HG03378 (cell line): ENCODE measurements around the gene B3GNT4.
"Not testable (repeated sequence)": the region's sequence is repeated elsewhere in the genome, so short reads cannot be mapped to it uniquely, and the experiment has no call there.

ENCODE experiments used
- ATAC-seq: cut with Tn5 transposase; IDR thresholded peaks from one replicate; pipeline ENCODE4 v1.9.1; 2021; ENCODE audit warnings: mild to moderate bottlenecking, moderate library complexity; ENCODE audit not compliant: unreplicated experiment

The B3GNT4 gene

DNA sequence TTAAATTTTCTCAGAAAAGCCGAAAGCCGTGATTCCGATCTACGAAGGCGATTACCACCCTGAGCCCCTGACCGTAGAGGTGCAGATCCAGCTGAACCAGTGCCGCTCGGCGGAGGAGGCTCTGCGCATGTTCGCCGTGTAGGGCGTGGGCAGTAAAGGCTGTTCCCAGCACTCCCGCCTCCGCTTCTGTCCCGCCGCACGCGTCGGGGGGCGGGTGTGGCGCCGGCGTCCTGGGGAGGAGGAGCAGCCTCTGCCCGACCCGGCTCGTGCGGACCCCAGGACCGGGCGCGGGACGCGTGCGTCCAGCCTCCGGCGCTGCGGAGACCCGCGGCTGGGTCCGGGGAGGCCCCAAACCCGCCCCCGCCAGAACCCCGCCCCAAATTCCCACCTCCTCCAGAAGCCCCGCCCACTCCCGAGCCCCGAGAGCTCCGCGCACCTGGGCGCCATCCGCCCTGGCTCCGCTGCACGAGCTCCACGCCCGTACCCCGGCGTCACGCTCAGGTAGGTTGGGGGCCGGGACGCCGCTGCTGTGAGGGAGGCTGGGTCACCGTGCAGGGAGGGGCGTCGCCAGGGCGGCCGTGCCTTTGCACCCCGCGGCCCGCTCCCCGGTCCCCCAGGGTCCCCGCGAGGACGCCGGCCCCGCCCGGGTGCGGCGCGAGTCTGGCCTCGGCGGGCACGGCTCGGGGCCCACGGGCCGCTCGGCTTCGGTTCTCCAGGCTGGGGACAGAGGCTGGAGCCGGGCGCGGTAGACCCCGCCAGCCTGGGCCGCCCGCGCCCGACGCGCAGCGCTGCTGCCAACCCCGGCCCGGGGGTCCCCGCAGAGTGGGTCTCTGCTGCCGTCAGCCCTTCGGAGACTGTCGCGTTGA lies at the start of gene B3GNT4:
B3GNT4 (plus strand) TSS at position 409 of the 866 bp plus-strand sequence. CDS start 910 bp downstream, outside the sequence.
- ATAC-seq, result no peak

DNA sequence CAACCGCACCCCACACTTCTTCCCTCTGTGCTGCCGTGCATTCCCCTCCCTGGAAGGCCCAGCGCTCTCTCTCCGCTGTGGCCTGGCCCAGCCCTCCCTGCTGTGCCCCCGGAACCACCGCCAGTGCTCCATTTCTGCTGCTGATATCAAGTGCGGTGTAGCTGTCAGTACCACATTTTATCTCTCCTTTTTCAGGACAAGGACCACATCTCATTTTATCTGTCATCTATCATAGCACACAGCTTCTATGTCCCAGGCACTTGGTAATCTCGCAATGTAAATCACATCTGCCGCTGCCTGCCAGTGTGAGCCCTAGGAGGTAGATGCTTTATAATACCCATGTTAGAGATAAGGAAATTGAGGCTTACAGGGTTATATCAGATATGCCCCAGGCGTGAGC lies 47.8 kb upstream of the B3GNT4 start:
- ATAC-seq, result no peak

DNA sequence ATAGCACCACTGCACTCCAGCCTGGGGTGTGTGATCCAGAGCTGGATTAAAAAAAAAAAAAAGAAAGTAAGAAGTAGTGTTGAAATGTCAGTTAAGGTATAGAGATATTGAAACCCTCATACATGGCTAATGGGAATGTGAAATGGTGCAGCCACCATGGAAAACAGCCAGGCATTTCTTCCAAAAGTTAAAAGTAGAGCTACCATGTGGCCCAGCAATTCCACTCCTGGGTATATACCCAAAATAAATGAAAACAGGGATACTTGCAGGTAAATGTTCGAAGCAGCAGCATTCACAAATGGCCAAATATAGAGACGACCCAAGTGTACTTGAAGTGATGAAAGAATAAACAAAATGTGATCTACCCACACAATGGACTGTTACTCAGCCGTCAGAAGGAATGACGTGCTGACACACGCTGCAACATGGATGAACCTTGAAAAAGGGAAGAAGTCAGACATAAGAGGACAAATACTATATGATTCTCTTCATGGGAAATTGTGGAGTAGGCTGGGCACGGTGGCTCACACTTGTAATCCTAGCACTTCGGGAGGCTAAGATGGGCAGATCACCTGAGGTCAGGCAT lies 44.7 kb upstream of the B3GNT4 start:
- ATAC-seq, result no peak

DNA sequence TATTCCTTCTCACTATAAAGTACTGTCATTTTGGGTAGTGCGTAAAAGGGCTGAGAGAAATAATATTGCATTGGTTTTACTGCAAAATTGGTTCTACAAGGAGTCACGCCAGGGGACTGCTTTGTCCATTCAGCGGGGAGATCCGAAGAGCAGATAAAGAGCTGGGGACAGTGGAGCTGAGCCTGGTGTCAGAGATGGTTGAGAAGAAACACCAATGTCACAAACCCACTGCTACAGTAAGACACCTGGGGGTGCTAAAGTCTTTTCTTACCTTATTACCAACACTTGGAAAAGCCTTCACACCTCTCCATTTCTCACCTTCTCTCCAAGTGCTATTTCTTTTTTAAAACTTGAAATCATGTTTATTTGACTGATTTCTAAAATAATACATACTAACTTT lies 43.6 kb upstream of the B3GNT4 start:
- ATAC-seq, result no peak

DNA sequence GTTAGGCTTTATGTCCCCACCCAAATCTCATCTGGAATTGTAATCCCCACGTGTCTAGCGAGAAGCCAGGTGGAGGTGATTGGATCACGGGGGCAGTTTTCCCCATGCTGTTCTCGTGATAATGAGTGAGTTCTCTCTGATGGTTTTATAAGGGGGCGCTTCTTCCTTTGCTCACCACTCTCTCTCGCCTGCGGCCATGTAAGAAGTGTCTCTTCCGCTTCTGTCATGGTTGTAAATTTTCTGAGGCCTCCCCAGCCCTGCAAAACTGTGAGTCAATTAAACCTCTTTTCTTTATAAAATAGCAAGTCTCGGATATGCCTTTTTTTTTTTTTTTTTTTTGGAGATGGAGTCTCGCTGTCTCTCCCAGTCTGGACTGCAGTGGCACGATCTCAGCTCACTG lies 42.7 kb upstream of the B3GNT4 start:
- no peak for ATAC-seq

DNA sequence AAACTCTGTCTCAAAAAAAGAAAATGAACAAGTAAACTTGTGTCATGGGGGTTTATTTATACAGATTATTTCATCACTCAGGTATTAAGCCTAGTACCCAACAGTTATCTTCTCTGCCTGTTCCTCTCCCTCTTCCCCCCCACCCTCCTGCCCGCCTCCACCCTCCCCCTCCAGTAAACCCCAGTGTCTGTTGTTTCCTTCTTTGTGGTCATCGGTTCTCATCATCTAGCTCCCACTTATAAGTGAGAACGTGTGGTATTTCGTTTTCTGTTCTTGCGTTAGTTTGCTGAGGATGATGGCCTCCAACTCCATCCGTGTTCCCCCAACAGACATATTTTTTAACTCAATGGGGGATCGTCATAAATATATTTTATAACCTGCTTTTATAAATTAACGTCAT lies 41.8 kb upstream of the B3GNT4 start:
- no peak for ATAC-seq

DNA sequence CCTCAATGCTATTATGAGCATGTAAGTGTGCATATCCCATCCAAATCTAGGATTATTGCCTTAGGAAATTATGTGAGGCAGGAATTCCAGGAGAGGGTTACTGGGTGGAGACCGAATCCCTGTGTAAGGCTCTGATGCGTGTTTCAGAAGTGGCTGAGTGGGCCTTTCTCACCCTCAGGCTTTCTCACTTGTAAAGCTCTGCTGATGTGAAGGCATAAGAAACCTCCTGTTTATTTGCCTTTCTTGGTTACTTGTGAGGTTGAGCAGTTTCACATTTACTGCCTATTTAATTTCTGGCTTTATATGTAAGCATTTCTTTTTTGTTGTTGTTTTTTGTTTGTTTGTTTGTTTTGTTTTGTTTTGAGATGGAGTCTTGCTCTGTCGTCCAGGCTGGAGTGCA lies 40.5 kb upstream of the B3GNT4 start:
- no peak for ATAC-seq

DNA sequence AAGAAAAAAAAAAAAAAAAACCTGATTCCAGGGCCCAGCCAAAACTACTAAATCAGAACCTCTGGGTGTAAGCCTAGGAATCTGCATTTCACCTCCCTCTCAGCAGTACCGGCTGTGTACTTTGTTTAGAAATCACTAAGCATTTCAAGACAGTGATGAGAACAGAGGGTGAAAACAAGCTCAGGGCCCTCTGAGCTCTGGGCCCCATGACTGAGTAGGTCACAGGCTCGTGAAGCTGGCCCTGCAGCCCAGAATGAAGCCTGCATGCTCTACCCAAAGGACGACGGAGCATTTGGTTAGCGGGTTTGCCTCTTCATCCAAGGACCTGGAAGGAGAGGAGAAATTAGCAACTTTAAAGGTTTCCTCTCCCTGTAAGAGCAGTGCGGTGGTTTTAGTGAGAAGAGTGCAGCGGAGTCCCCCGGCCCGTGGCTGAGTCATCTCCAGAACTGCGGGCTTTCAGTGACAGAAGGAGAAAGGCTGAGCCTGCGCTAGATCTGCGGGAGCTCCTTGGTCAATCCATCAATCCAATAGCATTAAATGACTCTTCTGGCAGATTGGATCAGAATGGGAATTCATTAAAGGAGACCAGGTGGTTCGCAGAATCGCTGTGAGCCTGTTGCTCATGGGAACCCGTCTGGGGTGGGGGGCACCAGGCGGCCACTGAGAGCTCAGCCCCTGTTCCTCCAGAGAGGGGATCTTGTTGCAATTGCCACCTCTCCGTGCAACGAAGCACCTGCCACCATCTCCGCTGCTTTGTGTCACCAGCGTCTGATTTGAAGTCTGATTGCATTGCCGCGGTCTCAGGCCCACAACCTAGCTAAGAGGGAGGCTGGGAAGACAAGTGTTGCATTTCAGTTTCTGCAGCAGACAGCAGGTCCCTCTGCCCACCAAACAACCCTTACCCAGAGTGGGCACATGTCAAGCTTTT lies 36.8 kb upstream of the B3GNT4 start:
- ATAC-seq, result no peak

DNA sequence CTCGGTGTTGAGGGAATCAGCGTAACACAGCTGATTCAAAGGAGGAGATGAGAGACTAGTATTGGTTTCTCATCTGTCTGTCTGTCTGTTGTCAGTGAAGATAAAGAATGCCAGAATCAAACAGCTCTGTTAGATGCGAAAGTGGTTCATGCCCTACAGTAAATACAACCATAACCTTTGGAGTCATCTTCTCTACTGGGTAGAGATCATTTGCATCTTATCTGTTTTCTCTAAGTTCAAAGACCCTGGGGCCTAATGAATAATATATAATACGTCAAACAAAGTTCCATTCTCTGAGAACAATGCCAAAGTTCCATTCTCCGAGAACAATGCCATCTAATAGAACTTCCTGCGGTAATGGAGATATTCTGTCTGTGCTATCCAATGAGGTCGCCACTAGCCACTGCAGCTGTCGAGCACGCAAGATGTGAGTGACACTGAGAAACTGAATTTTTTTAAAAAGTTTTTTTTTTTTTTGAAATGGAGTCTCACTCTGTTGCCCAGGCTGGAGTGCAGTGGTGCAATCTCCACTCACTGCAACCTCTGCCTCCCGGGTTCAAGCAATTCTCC lies 36.1 kb upstream of the B3GNT4 start:
- ATAC-seq, result no peak

DNA sequence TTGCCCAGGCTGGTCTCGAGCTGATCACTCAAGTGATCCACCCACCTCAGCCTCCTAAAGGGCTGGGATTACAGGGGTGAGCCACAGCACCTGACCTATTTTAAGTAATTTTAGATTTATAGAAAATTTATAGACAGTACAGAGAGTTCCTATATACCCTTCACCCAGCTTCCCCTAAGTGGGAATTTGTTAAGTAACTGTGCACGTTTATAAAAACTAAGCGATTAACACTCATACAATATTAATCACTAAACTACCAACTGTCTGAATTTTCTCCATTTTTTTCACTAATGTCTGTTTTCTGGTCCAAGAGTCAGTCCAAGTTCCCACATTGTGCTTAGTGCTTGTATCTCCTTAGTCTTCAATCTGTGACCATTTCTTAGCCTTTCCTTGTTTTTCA lies 35.0 kb upstream of the B3GNT4 start:
- ATAC-seq, result no peak

DNA sequence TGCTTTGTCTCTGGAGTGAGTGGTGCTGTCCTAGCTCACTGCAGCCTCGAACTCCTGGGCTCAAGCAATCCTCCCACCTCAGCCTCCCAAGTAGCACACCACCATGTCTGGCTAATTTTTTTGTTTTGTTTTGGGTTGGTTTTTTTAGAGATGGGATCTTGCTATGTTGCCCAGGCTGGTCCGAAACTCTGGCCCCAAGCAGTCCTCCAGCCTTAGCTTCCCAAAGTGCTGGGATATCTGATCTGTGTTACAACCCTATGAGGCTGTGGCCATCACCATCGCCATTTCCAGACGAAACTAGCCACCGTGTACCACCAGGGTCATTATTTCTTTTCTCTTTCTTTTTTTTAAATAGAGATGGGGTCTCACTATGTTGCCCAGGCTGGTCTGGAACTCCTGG lies 32.1 kb upstream of the B3GNT4 start:
- ATAC-seq, result no peak

DNA sequence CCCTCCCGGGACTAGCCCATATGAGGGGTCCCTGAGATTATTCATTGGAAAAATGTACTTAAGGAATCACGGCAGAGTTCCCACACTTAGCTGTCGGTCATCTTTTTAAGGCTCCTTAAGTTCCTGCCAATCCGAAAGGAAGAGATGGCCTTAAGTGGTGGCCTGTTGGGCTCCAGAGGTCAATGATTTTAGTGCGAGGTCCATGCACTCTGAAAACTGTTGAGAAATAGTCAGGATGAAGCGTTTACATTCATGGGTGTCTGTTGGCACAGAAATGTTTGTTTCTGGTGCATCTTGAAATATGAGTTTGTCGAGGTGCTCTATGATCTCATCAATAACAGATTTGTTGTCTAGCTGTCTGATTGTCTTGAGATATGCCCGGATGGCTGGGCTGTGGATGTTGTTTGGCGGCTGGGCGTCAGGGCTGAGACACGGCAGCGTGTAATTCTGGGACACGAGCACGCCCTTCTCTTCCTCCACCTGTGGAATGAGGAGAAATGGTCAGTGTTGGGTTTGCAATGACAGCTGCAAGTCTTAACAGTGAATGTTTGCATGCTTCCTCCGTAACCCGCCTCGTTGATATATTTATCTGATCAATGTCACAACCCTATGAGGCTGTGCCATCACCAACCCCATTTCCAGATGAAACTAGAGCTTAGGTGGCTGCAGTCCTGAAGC lies 31.1 kb upstream of the B3GNT4 start:
- ATAC-seq, result no peak

DNA sequence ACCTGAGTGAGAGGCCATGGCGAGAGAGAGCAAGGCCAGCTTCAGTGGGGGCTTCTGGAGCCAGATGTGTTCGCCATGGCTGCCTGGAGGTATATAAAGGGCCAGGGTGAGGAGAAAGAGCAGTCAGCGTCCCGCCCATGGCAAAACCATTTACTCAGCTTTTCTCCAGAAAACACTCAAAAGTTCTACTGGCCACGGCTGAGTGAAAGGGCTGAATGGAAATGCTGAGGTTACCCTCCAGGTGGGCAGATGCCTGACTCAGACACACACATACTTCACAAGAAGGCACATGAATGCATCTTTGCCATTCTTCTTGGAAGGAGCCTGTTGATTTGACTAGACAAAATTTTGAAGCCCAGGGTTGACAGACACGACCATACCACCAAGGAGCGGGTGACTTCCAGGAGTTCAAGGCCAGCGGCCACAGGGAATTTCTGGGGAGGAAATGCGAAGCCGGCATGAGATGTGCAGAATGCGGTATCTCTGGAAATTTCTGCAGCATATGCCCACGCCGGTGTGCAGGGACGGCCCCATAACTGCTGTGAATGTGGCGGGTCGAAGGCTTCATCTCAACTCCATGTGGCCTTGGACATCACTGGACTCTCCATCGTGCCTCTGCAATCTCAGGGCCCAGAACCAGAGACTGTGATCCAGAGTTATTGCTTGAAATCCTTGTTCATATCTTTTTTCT lies 29.2 kb upstream of the B3GNT4 start, which contains the start of gene IL31:
IL31 (minus strand) TSS at position 67 of the 691 bp plus-strand sequence; CDS start at position 18, 49 bp downstream.
- no peak for ATAC-seq

DNA sequence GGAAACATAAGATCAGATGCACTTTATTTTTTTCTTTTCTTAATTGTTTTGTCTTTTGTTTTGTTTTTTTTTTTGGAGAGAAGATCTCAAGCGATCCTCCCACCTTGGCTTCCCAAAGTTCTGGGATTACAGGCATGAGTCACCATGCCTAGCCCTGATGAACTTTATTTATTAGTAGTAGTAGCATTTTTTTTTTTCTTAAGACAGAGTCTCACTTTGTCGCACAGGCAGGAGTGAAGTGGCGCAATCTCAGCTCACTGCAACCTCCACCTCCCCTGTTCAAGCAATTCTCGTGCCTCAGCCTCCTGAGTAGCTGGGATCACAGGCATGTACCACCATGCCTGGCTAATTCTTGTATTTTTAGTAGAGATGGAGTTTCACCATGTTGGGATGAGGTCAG lies 27.0 kb upstream of the B3GNT4 start:
- not testable (repeated sequence) for ATAC-seq

DNA sequence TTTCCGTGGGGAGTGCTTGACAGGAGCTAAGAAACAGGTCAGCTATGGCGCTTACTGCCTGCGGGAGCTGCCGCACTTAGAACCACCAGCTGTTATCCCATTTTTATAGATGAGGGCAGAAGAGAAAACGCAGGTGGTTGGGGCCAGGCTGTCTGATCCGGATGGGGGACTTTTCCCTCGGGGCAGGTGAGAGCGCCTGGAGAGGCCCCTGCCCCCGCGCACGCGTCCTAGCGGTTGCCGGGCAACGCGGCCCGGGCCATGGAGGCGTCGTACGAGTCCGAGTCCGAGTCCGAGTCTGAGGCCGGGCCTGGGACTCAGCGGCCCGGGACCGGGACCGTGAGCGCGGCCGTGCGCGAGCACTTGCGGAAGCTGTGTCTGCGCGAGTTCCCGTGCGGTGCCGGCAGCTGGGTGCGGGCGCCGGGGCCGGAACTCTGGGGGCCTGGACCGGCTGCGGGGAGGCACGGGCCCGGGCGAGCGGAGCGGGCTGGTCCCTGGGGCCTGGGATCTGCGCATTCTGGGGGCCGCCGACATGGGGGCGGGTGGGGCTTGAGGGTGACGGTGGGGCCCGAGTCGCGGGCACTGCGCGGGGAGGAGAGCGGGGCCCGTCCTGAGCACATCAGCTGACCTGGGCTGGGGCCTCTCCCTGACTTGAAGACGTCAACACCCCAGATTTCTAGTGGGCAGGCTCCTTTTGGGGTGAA lies 20.5 kb upstream of the B3GNT4 start, which contains the start of gene LRRC43:
LRRC43 (plus strand) TSS at position 237 of the 701 bp plus-strand sequence; CDS start at position 259, 22 bp downstream.
- ATAC-seq, result no peak

DNA sequence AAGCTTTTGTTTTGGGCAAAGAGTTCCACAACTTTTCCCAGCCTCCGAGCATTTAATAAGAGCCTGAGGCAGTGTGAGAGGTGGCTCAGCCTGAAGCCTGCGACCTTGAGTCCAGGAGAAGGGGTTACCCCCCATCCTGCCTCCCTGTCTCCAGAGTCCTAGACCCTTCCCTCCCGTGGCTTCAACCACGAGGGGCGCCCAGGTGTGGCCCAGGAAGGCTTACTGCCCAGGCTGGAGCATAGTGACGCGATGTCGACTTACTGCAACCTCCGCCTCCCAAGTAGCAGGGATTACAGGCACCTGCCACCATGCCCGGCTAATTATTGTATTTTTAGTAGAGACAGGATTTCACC lies 19.9 kb upstream of the B3GNT4 start:
- no peak for ATAC-seq

DNA sequence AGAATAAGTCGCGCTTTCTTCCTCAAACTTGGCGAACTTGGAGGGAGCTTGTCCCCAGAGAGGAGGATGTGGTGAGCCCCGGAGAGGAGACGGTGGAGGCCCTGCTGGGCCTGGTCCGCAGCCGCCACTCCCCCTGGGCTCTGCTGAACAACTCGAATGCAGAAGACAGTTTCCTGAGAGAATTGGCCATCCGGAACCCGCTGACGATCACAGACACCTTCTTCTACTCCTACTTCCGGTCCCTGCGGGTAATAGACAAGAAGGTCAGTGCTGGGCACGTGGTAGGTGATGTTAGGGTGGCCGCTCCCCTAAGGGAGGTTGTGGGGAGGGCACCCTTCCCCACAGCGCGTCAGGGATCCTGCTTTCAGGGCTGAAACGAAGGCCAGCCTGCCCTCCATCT lies 19.0 kb upstream of the B3GNT4 start:
- no peak for ATAC-seq

DNA sequence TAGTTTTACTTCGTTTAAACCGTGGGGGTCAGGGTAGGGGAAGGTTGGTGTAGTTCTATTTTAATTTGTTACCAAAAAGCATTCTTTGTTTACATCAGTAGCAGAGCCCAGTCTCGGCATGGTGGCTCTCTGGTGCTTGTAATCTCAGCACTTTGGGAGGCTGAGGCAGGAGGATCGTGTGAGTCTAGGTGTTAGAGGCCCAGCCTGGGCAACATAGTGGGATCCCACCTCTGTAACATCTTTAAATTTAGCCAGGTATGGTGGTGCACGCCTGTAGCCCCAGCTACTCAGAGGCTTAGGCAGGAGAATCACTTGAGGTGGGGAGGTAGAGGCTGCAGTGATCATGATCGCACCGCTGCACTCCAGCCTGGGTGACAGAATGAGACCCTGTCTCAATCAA lies 18.4 kb upstream of the B3GNT4 start:
- ATAC-seq, result no peak

DNA sequence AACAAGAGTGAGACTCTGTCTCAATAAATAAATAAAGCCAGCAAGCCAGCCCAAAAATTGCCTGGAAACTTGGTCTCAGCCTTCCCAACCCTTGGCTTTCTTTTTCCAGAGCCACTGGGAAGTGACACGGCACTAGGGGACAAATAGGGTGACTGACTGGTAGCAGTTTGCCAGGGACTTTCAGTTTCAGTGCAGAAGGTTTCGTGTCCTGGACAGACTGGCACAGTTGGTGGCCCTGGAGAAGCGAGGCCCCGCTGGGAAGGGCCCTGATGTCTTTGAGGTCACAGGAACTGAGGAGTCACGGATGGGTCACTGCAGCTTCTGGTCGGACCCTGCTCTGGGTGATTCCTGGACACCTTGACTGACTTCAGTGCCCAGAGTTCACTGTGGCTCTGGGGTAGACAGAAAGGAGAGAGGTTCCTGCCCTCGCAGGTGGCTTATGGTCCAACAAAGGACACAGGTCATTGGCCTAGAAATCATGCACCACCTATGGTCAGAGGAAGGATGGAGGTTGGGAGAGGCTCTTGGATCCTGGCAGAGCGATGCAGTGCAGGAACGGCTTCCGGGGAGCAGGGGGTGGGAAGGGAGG lies 17.9 kb upstream of the B3GNT4 start:
- no peak for ATAC-seq
